Testis (tissue), 3 donors: Measurements from ENCODE around the gene ZBTB5. TPM values are rescaled to one million over a fixed set of nuclear protein-coding genes. Genes with fewer than 3 reads are reported as not detected.
"Not testable (repeated sequence)": the region's sequence is repeated elsewhere in the genome, so short reads cannot be mapped to it uniquely, and the experiment has no call there.

ENCODE experiments used
- DNase-seq: peaks from one replicate; pipeline ENCODE4 v3.0.0-alpha.2; 2019
- H3K27ac ChIP-seq, 2 donors: fragments of 200-600 bp; sonication (generic); one replicate each; pipeline ENCODE4 v1.5.1; 2019
- H3K27me3 ChIP-seq: fragments of 200-600 bp; sonication (generic); one replicate; pipeline ENCODE4 v1.5.1; 2019
- H3K36me3 ChIP-seq: fragments of 200-600 bp; sonication (generic); one replicate; pipeline ENCODE4 v1.5.1; 2017; ENCODE audit warnings: low read depth; ENCODE audit errors: missing control alignments
- H3K4me1 ChIP-seq: fragments of 200-600 bp; sonication (generic); one replicate; pipeline ENCODE4 v1.5.1; 2019
- H3K4me3 ChIP-seq, 2 donors: fragments of 200-600 bp; sonication (generic); one replicate each; pipeline ENCODE4 v1.5.1; 2017 to 2019
- H3K9me3 ChIP-seq: fragments of 200-600 bp; sonication (generic); one replicate; pipeline ENCODE4 v1.5.1; 2017
- CTCF ChIP-seq, 3 experiments: fragments of 450-650 bp in 2 of 3; fragments of 200-600 bp in 1 of 3; sonication (generic) in 1 of 3; IDR thresholded peaks; one replicate each; pipeline ENCODE4 v1.5.1; 2016 to 2019; ENCODE audit warnings: antibody characterized with exemption in 3 of 3, mild to moderate bottlenecking in 2 of 3, moderate library complexity in 1 of 3
- POLR2A ChIP-seq: fragments of 450-650 bp; IDR thresholded peaks from one replicate; pipeline ENCODE4 v1.6.1; 2017; ENCODE audit warnings: antibody characterized with exemption, mild to moderate bottlenecking, moderate library complexity
- WGBS, 2 donors: methylation state at CpG; one replicate each; pipeline ENCODE4 v1.1.5; 2018; 5-methylcytosine and 5-hydroxymethylcytosine counted together
- intact Hi-C: fragments of 100-400 bp; cut with DNase I; formaldehyde crosslinking; loops from one replicate; pipeline ENCODE4 v1.15.1; 2023; ENCODE audit warnings: low total_unique reads
- polyA plus RNA-seq: library from polyadenylated mRNA; stranded (reverse); fragments of 350-450 nt; fragmentation: Illumina TruSeq; extraction: RNeasy Lipid Tissue Mini Kit (QIAGEN cat#74804); gene quantifications from one replicate; pipeline ENCODE4 v1.2.3, GENCODE V29; 2014; ENCODE audit warnings: low read depth, low replicate concordance; ENCODE audit not compliant: insufficient read depth
- total RNA-seq, 2 donors: library from RNA; depleted of rRNA; stranded (reverse); fragments of >200 nt; gene quantifications; one replicate each; pipeline ENCODE4 v1.2.3, GENCODE V29; 2016

ZBTB5 gene
- total and polyA plus RNA-seq, 3 donors from 2014 or later = 20.4 to 33.8 (median 28.4) TPM

GRCh38 chr9:37511016-37512010 lies 46.1 kb upstream of the ZBTB5 start:
- Histone ChIP-seq H3K4me1 (no peaks in the 10 kb centered on the region), H3K9me3 (no peaks in the 10 kb centered on the region), H3K36me3 (no peaks in the 10 kb centered on the region), H3K27me3 (no peaks in the 10 kb centered on the region), H3K27ac (no peak overlapping the region), H3K4me3 (no peak overlapping the region)
- intact Hi-C loops = no loop called here
- TF ChIP-seq POLR2A (no peak), CTCF (IDR thresholded peaks at IDR 0.05) (no peak)
- no peak for DNase-seq
- WGBS, 2 donors = 88% methylated on average over 12 to 15 of the region's 15 CpGs

DNA sequence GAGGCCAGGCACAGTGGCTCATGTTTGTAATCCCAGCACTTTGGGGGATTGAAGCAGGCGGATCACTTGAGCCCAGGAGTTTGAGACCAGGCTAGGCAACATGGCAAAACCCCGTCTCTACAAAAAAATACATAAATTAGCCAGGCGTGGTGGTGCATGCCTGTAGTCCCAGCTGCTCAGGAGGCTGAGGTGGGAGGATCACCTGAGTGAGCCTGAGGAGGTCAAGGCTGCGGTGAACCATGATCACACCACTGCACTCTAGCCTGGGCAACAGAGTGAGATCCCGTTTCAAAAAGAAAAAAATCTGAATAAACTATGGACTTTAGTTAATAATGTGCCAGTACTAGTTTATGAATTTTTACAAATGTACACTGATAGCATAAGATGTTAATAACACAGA lies 44.8 kb upstream of the ZBTB5 start:
- H3K27me3 ChIP-seq, H3K4me3 ChIP-seq, H3K27ac ChIP-seq, H3K9me3 ChIP-seq, H3K36me3 ChIP-seq, intact Hi-C loops, H3K4me1 ChIP-seq, DNase-seq: not testable (repeated sequence)
- WGBS, 2 donors = 73 to 87% methylated on average over 5 of the region's 5 CpGs

DNA sequence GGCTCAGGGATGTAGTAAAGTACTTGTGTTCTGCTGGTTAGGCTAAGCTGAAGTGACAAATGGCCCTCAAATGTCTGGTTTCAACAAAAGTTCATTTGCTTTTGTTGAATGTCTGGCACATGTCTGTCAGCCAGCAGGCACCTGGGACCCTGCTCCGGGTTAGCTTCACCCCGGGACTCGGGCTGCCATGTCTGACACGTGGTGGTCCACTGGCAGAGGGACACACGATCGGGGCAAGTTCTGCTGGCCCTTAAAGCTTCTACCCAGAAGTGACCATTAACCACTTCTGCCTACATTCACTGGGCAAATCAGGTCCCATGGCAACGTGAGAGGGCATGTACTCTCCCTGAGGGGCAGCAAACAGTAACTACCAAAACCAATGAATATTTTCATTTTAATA lies 44.3 kb upstream of the ZBTB5 start:
- TF ChIP-seq POLR2A = no peak
- no peak for TF ChIP-seq CTCF (IDR thresholded peaks at IDR 0.05)
- no peak for DNase-seq
- H3K4me3 ChIP-seq = no peak overlapping the region
- H3K36me3 ChIP-seq = no peaks in the 10 kb centered on the region
- no peaks in the 10 kb centered on the region for H3K9me3 ChIP-seq
- 90 to 98% methylated on average over 7 of the region's 7 CpGs for WGBS, 2 donors
- H3K4me1 ChIP-seq = no peaks in the 10 kb centered on the region
- H3K27me3 ChIP-seq = no peaks in the 10 kb centered on the region
- H3K27ac ChIP-seq = no peak overlapping the region
- intact Hi-C loops = no loop called here

DNA sequence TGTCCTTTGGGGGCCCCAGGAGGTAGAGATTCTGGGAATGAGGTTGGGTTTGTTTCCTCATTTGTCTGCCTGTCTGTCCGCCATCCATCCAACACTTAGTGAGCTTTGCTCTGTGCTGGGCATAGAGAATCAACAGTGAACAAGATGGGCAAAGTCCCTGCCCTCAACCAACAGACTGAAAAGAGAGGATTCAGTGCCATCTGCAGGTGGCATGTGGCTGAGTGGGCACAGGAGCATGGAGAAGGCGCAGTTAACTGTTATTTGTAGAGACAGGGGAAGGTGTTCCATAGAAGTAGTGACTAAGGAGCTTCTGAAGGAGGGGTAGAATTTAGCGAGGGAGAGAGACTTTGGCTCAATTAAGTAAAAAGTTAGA lies 43.6 kb upstream of the ZBTB5 start:
- TF ChIP-seq POLR2A (no peak), CTCF (IDR thresholded peaks at IDR 0.05) (no peak)
- intact Hi-C loops = no loop called here
- Histone ChIP-seq H3K4me3 (no peak overlapping the region), H3K9me3 (no peaks in the 10 kb centered on the region), H3K36me3 (no peaks in the 10 kb centered on the region), H3K27me3 (no peaks in the 10 kb centered on the region), H3K27ac (no peak overlapping the region), H3K4me1 (no peaks in the 10 kb centered on the region)
- no peak for DNase-seq
- WGBS, 2 donors = 90 to 94% methylated on average over 3 of the region's 3 CpGs

- no peaks in the 10 kb centered on the region for H3K9me3 ChIP-seq
- no peaks in the 10 kb centered on the region for H3K36me3 ChIP-seq
- DNase-seq = no peak
- intact Hi-C loops = no loop called here
- H3K4me3 ChIP-seq = no peak overlapping the region
- H3K27me3 ChIP-seq = no peaks in the 10 kb centered on the region
- TF ChIP-seq CTCF (IDR thresholded peaks at IDR 0.05) = no peak
- WGBS, 2 donors = 86 to 87% methylated on average over 5 of the region's 5 CpGs
- H3K4me1 ChIP-seq = no peaks in the 10 kb centered on the region
- H3K27ac ChIP-seq = no peak overlapping the region
These were observed 43.0 kb upstream of the ZBTB5 start for GRCh38 chr9:37508135-37508833.
